Measurements from ENCODE around the gene RBM38.

- no peak for TF ChIP-seq CTCF (IDR thresholded peaks at IDR 0.05; ENCODE audit: low read length)
- no peak for TF ChIP-seq EZH2 (optimal IDR thresholded peaks at IDR 0.05; ENCODE audit: low read depth, low read length)
Measured at GRCh38 chr20:57351042-57351783, 40.0 kb upstream of the RBM38 start, which contains the start of gene RAE1.
